Chondrocyte (in vitro differentiated cells): ENCODE results near the gene PMFBP1. TPM values are rescaled to one million over a fixed set of nuclear protein-coding genes. Genes with fewer than 3 reads are reported as not detected.

Source experiments
- DNase-seq: peaks from one replicate; pipeline ENCODE4 v3.0.0; 2021; ENCODE audit warnings: mixed read lengths, low spot score
- H3K27ac Mint-ChIP-seq: one replicate; pipeline ENCODE4 v1.8.0; 2021; ENCODE audit warnings: mild to moderate bottlenecking, moderate library complexity, mixed read lengths; ENCODE audit not compliant: unreplicated experiment
- H3K27me3 Mint-ChIP-seq: 2 replicates; pipeline ENCODE4 v1.8.0; 2021; ENCODE audit warnings: low read depth, mixed read lengths
- H3K36me3 Mint-ChIP-seq: 2 replicates; pipeline ENCODE4 v1.8.0; 2021; ENCODE audit warnings: low read depth, mixed read lengths
- H3K4me1 Mint-ChIP-seq: 2 replicates; pipeline ENCODE4 v1.8.0; 2021; ENCODE audit warnings: low read depth, mild to moderate bottlenecking, mixed read lengths
- H3K4me3 Mint-ChIP-seq: one replicate; pipeline ENCODE4 v1.8.0; 2021; ENCODE audit warnings: mild to moderate bottlenecking, moderate library complexity, mixed read lengths; ENCODE audit not compliant: unreplicated experiment
- H3K9me3 Mint-ChIP-seq: 2 replicates; pipeline ENCODE4 v1.8.0; 2021; ENCODE audit warnings: low read depth, mixed read lengths
- total RNA-seq: library from RNA; stranded (reverse); gene quantifications from 3 replicates; pipeline ENCODE4 v1.2.1, GENCODE V29; 2021
- TF ChIP-seq, protein P1 (sequence below): fragments of 200-600 bp; sonication (generic); IDR thresholded peaks from 2 replicates; pipeline ENCODE4 v1.5.0; 2021; ENCODE audit warnings: antibody characterized with exemption, mild to moderate bottlenecking, moderate library complexity

Gene PMFBP1
- total RNA-seq, 1 donor from 2014 or later, result 0.30 TPM

DNA sequence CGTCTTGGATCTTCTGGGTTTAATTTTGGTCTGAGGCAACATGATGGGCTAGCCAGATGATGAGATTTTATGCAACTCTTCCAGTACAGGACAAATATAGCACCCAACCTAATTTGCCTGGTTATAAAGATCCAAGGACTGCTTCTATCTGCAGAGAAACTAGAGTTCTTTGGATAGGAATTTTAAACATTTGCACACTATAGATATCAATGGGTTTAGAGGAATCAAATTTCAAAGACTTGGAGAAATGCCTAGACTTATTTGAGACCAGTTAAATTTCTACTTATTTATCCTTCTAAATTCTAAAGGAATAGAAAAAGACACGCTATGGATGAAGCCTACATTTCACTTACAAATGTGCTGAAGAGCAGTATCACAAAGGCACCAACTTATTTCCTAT is 12.6 kb downstream of the PMFBP1 start:
- DNase-seq, result no peak
- TF ChIP-seq, protein P1, sequence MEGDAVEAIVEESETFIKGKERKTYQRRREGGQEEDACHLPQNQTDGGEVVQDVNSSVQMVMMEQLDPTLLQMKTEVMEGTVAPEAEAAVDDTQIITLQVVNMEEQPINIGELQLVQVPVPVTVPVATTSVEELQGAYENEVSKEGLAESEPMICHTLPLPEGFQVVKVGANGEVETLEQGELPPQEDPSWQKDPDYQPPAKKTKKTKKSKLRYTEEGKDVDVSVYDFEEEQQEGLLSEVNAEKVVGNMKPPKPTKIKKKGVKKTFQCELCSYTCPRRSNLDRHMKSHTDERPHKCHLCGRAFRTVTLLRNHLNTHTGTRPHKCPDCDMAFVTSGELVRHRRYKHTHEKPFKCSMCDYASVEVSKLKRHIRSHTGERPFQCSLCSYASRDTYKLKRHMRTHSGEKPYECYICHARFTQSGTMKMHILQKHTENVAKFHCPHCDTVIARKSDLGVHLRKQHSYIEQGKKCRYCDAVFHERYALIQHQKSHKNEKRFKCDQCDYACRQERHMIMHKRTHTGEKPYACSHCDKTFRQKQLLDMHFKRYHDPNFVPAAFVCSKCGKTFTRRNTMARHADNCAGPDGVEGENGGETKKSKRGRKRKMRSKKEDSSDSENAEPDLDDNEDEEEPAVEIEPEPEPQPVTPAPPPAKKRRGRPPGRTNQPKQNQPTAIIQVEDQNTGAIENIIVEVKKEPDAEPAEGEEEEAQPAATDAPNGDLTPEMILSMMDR, result no peak
- H3K4me3 Mint-ChIP-seq, result no peak overlapping the region
- peaks cover 2% of the 10 kb centered on the region for H3K9me3 Mint-ChIP-seq
- no peaks in the 10 kb centered on the region for H3K4me1 Mint-ChIP-seq
- peaks cover 2% of the 10 kb centered on the region for H3K36me3 Mint-ChIP-seq
- no peak overlapping the region for H3K27ac Mint-ChIP-seq
- H3K27me3 Mint-ChIP-seq, result peaks cover 3% of the 10 kb centered on the region

DNA sequence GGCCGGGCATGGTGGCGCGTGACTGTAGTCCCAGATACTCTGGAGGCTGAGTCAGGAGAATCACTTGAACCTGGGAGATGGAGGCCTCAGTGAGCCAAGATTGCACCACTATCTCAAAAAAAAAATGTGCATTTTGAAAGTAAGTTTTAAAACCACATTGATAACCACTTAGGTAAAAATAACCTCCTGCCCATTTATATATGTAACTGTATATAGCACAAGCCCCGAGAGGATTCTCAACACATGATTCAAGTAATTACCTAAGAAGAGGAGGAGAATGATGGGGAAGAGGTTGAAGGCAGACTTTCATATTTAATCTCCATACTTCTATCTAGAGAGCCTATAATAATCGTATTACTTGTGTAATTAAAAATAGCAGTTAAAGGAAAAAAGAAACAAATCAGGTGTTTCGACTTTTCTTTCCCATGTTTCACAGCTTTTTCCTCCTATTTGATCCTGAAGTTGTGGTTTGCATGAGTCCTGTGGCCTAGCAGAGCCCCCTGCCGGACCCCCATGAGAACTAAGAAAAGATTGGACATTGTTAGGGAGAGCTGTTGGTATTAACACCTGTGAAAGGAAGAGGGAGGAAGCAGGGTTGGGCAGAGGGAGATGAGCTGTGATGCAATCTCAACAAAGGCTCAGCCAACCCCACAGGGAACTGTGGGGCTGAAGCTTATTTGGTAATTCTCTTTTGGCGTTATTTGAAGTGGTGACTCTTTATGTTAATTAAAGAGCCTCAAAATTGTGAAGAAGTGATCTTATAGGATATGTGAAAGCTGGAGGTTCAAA is 22.1 kb downstream of the PMFBP1 start:
- peaks cover 6% of the 10 kb centered on the region for H3K9me3 Mint-ChIP-seq
- DNase-seq, result no peak
- H3K27me3 Mint-ChIP-seq, result peaks cover 5% of the 10 kb centered on the region

DNA sequence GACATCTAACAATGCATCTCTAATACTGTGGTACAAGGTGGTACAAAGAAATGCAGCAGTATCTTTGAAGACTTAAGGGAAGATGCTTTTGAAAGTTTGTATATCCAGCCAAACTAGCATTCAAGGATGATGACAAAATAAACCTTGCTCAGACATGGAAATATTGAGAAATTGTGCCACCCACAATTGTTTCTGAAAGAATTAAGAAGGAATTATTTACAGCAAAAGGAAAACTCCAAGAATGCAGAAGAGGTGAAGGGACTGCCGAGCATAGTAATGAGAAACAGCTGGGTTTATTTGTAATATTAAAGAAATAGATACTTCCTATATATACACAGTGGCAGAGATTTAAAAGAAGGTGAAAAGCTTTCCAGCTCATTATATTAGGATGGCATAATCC is 29.5 kb downstream of the PMFBP1 start:
- Mint-ChIP-seq H3K9me3 (peaks cover 4% of the 10 kb centered on the region), H3K36me3 (no peaks in the 10 kb centered on the region), H3K27me3 (peaks cover 7% of the 10 kb centered on the region), H3K4me3 (no peak overlapping the region), H3K4me1 (no peaks in the 10 kb centered on the region), H3K27ac (no peak overlapping the region)
- DNase-seq, result no peak
- TF ChIP-seq, protein P1, result no peak

More for the DNA sequence above, 22.1 kb downstream of the PMFBP1 start:
- no peaks in the 10 kb centered on the region for H3K36me3 Mint-ChIP-seq
- no peaks in the 10 kb centered on the region for H3K4me1 Mint-ChIP-seq
- no peak overlapping the region for H3K27ac Mint-ChIP-seq
- no peak overlapping the region for H3K4me3 Mint-ChIP-seq
- TF ChIP-seq, protein P1, result no peak

DNA sequence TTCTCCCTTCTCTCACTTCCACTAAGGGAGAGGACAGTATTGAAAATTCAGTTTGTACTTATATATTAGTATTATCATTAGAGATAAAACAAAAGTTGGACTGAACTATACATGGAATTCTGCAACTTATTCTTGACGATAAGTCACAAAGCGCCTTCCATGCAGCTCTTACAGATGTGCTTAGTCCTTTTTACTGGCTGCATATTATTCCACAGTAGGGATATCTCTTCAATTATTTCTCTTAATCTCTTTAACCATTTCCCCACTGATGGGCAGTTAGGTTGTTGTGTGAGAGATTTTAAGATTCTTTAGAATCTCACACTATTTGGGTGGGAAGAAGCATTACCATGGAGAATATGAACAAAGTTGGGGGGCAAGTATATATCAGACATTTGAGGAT is 32.0 kb downstream of the PMFBP1 start:
- TF ChIP-seq, protein P1, result no peak
- no peaks in the 10 kb centered on the region for H3K9me3 Mint-ChIP-seq
- DNase-seq, result no peak
- no peaks in the 10 kb centered on the region for H3K4me1 Mint-ChIP-seq
- H3K4me3 Mint-ChIP-seq, result no peak overlapping the region
- H3K27ac Mint-ChIP-seq, result no peak overlapping the region
- peaks cover 3% of the 10 kb centered on the region for H3K27me3 Mint-ChIP-seq
- no peaks in the 10 kb centered on the region for H3K36me3 Mint-ChIP-seq

DNA sequence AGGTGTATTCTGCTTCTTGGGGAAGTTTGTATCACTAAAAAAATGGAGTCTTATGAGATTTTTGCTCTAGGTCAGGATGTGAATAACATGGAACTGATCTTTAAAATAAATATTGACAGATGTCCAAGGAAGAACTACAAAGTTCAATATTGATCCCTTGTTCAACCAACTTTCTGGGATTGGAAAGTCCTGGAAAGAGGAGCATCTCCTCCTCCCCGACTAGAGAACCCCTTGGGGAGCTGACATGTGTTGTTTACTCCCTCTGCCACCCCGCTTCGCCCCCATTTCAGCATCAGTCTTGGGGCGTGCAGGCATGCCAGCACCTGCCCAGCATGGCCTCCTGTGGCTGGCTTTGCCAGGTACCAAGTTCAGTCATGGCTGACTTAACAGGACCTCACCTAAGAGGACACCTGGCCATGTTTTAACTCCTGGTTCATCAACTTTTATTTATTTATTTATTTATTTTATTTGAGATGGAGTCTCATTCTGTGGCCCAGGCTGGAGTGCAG is 33.8 kb downstream of the PMFBP1 start:
- H3K4me3 Mint-ChIP-seq, result no peak overlapping the region
- DNase-seq, result no peak
- no peaks in the 10 kb centered on the region for H3K4me1 Mint-ChIP-seq
- H3K9me3 Mint-ChIP-seq, result no peaks in the 10 kb centered on the region
- no peak overlapping the region for H3K27ac Mint-ChIP-seq
- H3K27me3 Mint-ChIP-seq, result peaks cover 3% of the 10 kb centered on the region
- peaks cover 1% of the 10 kb centered on the region for H3K36me3 Mint-ChIP-seq
- TF ChIP-seq, protein P1, result no peak
